Measurements from ENCODE around the gene ASNSD1.
A peak's percentile ranks its signal among the peaks of the same experiment; 100 is the strongest.

Gene ASNSD1

DNA sequence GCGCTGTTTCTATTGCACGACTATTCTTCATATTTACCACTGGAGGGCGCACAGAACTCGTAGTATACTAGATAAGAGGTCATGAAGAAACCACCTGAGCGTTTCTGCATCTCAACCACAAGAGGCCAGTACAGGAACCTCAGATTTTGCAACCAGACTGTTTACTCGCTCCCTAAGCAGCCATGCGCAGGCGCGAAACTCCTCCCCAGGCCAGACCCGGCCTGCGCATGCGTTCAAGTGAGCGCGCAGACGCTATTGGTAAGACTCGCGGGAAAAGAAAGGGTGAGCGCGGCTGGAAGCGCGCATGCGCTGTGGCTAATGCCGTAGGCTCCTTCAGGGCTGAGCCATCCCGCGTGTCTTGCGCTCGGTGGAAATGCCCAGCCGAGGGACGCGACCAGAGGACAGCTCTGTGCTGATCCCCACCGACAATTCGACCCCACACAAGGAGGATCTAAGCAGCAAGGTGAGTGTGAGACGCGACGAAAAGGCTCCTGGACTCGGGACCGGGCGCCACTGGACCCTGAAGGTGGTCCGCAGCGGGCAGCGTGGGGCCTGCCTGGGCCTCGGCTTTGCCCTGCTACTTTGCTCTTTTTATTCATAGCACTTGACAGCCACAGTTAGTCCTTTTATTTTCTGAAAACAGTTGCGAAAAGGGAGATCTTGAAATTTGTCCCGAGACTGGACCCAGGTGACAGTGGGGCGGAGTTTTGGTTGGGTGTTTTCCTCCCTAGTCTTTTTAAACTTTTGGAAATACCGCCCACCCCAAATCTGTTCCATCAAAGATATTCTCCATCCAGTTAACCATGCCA is at the start of gene ASNSD1:
Gene ASNSD1 (plus strand): TSS at position 312 of the 809 bp plus-strand sequence. CDS start 4,674 bp downstream, outside the sequence.
- peak; percentile 99 for DNase-seq

DNA sequence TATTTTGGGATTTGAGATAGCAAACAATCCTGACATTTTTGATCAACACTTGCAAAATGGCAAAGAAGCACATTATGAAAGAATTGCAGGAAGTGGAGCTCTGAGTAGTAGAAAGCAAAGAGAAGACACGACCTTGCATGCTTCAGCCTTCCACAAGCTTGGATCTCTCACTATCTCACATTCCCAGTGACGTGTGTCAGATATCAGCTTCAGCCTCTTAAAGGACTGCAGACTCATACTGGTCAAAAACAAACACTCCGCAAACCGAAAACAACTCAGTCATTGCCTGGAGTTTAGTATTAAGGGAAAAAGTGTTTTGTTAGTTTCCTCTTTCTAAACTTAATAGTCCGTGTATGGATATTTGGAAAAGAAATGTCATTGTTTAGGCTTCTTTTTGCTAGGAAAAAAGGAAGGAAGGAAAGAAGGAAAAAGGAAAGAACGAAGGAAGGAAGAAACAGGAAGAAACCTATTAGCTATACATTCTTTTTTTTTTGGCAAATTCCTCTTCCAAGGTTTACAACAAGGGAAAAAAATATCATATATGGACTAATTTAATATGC is 48.1 kb upstream of the ASNSD1 start:
- no peak for DNase-seq

DNA sequence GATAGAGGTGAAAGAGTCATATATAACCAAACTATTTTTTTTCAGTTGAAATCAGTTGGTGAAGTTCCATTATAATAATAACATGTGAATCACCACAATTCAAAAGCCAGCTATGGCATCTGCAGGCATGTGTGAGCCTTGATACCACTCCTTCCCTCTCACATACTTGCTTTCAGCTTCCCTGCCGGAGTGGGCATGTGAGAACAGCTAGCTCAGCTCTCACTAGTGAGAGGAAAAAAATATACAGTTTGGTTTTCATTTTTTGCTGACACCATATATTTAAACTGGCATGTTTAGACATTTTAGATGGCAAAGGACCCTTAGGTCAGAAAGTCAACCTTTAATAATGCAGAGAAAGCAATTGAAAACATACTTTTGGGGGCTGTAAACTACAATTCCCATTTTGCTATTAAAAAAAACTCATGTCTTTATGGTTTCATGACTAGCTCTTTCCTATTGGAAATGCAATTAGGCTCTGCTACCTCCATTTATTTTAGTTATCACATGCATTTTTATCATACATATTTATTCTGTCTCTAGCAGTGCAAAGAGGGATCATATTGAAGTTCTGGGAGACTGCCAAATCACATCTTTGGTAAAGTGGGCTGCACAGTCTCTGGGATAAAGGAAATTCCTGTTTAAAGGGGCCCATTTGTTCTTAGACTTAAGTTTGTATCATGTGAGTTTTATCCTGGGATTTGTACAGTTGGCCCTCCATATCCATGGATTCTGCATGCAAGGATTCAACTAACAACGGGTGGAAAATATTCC is 47.4 kb upstream of the ASNSD1 start:
- no peak for DNase-seq

DNA sequence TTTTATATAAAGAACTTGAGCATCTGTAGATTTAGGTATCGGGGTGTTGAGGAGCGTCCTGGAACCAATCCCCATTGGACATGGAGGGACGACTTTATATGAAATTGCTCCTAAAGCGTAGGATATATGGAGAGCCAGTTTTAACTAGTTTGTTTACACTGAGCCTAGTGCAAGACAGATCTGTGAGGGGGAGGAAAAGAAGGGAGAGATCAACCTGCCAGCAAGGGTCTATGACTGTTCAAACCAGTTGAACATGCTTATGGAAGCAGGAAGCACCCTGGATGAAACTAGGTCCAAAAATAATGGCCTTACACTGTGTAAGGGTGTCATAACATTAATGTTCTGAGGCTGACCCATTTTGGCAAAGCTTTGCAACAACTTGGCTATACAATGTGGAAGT is 46.7 kb upstream of the ASNSD1 start:
- no peak for DNase-seq

DNA sequence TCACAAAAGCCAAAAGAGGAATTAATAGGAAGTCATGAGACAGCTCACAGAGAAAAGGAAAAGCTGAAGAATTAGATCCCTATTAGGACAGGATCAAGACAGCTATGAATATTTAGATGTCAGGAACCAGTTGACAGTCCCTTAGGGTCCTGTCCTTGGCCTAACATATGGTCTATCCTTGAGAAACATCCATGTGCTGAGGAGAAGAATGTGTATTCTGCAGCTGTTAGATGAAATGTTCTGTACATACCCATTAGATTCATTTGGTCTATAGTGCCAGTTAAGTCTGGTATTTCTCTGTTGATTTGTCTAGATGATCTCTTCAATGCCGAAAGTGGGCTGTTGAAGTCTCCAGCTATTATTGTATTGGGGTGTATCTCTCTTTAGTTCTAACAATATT is 43.1 kb upstream of the ASNSD1 start:
- no peak for DNase-seq

DNA sequence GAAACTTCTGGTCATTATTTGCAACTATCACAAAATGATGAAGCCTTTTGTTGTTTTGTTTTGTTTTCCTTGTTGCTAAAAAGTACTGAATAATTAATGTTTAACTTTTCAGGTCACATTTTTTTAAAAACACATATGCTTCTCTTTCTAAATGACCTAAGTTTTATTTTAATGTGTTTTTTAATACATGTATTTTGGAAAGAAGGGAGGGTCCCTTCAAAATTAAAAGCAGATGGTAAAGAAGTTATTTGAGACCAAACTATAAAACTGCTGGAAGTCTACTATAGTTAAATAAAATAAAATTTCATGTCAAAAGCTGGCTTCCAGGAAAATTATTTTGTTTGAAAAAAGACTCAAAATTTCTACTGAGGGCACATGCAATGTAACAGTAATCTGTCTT is 39.5 kb upstream of the ASNSD1 start:
- no peak for DNase-seq

DNA sequence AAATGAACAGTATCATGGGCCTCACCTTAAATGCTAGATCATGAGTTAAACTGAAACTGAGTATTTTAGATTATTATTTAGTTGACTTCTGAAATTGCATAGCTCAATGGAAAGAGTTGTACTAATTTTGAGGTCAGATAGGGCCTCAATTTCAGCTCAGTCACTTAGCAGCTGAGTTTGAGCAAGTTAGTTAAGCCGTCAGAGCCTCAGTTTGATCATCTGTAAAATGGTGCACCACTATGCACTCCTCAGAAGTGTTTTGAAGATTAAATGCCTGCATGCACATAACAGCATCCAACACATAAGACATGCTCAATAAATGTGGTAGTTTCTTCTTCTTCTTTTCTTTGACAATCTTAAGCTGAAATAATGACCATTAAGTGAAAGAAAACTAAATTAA is 38.2 kb upstream of the ASNSD1 start:
- DNase-seq, result no peak

DNA sequence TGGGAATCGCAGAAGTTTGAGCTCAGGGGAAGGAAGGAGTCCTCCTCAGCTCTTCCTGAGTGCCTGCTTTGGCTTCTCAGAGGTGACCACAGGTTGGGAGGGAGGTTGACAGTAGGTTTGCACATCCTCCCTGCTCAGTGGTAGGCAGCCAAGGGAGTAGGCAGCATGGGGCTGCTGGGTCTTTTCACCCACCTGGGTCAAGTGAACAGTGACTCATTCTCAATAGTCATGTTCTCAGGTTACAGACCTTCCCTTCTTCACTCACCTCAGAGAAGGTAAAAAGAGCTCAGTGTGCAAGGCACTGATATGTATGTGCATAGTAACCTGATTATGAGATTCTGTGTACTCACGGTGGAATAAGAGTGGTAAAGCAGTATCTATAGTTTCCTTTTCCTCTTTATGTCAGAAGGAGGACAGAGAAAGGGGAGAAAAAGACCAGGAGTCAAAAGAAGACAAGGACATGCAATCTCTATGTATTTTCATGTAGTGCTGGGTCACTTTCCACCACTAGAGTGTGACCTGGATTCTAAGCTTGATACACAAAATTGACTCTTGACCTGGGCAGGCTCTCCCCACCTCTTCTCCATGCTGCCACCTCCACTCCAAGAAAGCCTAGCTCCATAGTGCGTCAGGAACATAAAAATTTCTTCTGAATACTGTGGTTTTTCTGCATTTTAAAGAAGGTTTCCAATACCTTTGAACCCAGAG is 36.5 kb upstream of the ASNSD1 start:
- no peak for DNase-seq

DNA sequence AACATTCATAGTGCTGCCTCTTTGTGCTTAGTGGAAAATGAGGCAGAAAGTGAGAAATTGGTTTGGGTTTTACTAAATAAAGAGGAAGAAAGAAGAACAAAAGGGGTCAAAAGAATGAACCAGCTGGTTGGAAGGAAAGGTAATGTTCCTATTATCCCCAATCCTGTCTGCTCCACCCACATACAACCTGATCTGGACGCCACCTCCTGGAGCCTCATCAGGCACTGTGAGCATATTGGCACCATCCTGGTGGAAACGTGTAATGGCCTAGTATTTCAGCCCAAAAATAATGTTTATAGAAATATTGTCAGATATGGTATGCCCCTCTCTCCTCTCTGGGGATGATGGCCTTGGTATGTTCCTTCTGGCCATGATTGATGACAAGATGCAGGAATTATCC is 35.6 kb upstream of the ASNSD1 start:
- no peak for DNase-seq

DNA sequence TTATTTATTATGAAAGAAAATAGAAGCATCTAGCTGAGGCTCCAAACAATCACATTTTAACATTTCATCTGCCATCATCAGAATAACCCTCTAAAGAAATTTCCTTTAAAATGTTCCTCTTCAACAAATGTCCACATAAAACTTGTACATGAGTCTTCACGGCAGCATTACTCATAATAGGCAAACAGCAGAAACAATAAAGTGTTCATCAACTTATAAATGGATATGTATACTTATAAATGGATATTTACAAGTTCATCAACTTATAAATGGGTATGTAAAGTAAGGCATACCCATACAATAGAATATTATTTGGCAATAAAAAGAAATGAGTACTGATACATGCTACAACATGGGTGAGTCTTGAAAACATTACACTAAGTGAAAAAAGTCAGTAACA is 33.5 kb upstream of the ASNSD1 start:
- no peak for DNase-seq

DNA sequence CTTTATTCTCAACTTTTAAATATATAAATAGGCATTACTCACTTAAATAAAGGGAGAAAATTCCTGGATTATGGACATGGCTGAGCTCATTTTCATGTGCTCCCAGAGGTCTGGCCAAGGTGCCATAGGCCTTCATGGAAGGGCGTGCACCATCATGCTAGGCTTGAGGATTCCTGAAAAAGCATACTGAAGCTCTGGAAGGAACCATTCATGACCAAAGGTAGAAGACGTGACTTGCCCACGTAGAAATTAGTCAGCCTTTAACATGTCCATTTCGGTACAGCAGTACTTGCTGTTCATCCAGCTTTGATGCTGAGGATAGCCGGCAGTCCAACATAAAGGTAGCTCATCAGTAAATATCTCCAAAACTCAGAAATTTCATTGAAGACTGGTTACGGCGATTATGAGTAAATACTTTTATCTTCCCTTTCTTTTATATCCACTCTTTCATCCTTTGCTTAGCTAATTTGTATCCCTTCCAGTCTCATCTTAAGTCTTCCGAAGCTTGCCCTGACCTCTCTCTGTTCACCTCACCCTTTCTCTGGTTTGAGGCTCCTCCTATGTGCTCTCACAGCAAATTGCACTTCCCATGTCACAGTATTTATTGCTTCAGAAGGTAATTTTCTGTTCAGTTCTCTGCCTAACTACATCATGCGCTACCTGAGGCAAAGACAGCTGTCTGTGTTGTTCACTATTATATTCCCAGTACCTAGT is 32.3 kb upstream of the ASNSD1 start:
- DNase-seq, result no peak

DNA sequence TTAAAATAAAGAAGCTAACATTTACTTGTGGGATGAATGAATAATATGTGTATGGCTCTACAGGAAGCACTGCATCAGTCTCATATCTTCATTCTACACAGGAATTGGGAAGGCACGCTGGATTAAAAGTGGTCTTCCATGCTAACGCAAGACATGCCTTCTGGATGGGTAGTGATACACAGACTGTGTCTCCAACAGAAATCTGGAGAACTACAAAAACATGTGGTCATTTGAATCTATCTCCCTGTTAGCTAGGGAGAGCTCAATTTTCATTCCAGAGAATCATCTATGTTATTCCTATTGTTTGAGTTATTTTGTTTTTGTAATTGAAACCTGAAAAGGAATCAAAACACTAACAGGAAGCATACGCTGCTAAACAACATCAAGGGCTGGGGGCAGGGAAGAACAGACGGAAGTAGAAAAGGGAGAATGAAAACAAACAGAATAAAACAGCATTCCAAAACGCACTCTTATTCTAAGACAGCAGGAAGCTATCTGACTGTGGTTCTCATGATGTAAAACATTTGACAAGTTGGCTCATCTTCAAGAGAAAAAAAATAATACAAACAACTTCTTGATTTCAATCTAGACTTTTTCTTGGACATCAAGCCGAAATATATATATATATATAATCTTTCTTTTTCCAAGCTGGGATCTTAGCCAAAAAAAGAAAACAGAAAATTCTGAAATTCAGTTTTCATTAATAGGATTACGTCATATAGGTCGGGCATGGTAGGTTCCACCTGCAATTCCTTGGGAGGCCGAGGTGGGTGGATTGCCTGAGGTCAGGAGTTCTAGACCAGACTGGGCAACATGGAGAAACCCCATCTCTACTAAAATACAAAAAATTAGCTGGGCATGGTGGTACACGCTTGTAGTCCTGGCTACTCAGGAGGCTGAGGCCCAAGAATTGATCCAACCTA is 31.5 kb upstream of the ASNSD1 start:
- DNase-seq, result no peak

DNA sequence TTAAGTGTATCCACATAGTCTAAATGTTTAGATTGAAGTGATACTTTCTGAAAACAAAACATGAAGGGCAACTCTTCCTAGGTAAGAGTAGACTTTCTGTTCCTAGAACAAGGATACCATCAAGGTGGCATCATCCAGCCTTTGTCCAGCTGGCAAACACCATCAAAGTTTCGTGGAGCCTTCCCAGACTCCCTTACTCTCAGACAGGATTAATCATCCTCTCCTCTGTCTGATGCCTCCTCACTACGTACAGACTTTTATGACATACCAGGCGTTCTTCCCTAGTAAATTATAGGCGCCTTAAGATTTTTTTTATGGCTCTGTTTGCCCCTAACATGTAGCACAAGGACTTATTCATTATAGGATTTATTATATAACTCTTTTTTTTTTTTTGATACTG is 29.4 kb upstream of the ASNSD1 start:
- no peak for DNase-seq

DNA sequence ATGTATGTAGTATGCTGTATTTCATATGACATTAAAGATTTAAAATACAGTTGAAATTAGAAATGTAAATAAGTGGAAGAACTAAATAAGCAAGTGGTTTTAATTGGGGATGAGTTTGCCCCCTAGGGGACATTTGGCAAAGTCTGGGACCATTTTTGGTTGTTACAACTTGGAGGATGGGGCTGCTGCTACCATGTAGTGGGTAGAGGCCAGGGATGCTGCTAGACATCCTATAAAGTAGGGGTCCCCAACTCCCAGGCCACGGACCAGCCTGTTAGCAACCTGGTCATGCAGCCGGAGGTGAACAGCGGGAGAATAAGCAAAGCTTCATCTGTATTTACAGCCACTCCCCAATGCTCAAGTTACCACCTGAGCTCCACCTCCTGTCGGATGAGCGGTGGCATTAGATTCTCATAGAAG is 27.9 kb upstream of the ASNSD1 start:
- DNase-seq, result no peak

DNA sequence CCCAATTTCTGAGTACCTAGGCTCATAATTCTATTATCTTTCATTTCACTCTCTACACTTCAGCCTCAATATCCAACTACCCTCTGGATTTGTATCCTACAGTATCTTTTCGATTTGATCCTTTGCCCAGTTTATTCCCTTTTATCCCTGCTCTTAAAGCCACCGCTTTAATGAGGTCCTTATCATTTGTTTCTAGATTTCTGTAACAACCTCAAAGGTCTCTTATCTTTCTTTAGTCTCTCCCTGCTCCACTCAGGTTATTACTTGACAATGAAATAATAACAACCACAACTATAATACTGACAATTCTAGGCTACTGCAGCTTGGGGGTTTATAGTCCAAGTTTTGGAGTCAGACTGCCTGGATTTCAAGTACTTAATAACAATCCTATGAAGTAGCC is 25.9 kb upstream of the ASNSD1 start:
- no peak for DNase-seq

DNA sequence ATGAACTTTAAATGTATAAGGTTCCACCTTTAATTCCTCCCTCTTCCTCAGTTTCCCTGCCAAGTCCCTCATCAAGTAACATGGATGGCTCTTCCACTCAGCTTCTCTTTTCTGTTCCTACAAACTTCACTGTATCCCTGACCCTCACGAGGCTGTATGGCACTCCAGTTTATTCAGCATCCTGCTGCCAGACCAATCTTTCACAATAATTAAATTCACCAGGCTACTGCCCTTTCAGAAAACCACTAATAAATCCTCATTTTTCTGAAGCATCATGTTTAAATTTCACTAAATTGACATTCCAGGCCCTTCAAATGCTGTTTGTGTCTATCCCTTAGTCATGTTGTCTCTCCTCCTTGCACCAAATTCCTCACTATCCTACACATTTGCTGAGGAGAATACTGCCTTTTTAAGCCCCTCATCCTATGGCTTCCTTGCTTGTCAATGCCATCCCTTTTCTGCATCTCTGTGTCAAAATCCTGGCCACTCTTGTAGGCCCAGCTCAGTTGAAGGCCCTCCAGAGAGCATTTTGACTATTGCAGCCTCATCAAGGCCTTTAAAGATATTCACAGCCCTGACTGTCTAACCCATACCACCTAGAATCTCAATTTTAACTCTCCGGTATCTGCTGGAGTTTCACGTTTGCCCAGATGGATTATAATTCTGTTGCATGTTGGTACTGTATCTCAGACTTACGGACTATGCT is 22.8 kb upstream of the ASNSD1 start:
- no peak for DNase-seq

DNA sequence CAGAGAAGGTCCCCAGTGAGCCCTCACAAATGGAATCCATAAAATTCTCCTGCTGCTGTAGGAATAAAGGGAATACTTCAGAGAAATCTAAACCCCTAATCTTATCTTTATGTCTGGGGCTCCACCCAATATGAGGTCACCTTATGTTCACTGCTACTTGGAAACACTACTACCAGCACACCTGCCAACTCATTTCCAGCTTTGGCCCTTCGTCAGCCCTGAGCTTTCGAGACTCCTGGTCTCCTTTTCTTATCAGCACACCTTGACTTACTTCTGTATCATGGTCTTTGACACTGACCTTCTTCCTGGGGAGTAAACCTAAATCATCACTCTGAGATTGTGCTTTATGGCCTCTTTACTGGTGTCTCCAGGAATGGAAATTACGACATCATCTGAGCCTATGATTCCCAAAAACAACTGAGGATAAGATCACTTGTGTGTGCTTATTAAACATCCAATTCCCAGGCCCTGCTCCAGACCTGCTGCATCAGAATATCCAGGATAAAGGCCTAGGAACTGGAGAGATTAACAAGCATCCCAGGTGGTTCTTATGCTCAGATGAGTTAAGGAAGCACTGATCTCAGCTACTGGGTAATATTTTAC is 22.2 kb upstream of the ASNSD1 start:
- no peak for DNase-seq

DNA sequence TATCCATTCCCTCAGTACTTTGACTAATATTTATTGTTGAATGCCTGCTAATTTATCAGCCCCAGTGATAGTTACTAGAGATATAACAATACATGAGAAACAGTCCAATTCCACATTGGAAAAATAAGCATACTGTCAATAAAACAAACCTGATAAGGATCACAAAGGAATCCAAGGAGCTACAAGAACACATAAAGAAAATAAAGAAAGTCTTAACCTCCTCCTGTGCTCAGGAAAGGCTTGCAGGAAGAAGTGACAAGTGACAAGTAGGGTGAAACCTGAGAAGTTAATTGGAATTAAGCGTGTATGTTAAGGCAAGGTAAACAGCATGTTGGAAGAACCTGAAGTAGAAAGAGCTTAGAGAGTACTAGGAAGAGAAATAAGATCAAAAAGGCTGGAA is 20.3 kb upstream of the ASNSD1 start:
- DNase-seq, result no peak

DNA sequence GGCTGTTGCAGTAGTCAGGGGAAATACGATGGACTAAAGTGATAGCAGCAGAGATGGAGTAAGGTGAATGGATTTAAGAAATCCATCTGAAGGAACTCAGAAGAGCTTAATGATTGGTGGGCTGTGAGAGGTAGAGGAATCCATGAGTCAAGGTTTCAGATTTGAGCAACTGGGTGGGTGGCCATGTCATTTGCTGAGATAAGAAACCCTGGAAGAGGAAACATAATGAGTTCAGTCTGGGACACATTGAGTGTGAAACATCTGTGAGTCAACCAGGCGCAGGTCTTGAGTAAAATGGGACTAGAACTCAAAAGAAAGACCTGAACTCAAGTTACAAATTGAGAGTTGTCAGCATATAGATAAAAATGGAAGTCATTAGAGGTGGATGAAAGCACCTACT is 19.7 kb upstream of the ASNSD1 start:
- DNase-seq, result no peak

DNA sequence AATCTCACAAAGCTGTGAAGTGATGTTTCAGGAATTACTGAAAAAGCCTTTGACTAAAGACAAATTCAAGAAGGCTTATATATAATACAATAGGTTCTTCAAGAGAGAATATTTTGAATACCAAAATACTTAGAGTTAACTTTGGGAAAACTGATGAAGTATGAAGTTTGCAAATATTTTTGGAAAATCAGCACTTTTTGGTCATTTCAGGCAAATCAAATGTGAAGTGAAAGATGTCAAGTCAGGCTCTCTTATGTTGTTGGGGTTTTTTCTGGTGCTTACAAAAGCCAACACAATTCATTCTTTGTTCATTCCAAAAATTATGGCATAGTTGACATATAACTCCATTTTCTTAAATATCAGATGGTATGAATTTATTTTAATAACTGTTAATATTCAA is 14.7 kb upstream of the ASNSD1 start:
- DNase-seq, result no peak

Data from activated CD4-positive, alpha-beta T cell treated with anti-CD3 and anti-CD28 coated beads for 1 hour (primary cell).